RWPE2 (cell line): ENCODE measurements around the gene TM4SF1.
A peak's percentile ranks its signal among the peaks of the same experiment; 100 is the strongest.

ENCODE experiments used
- ATAC-seq: fragments of 200-7000 bp; cut with Tn5 transposase; 3 replicates; pipeline ENCODE4 v1.9.1; 2021; ENCODE audit warnings: low read depth
- DNase-seq: peaks from one replicate; pipeline ENCODE4 v3.0.0-alpha.2; 2020; ENCODE audit warnings: low spot score
- H3K27ac ChIP-seq: fragments of 450-650 bp; 2 replicates; pipeline ENCODE4 v1.5.1; 2017; ENCODE audit warnings: mild to moderate bottlenecking; ENCODE audit not compliant: poor library complexity, severe bottlenecking
- H3K27me3 ChIP-seq: fragments of 250-450 bp; sonication (Bioruptor Pico); 2 replicates; pipeline ENCODE4 v1.5.1; 2021; ENCODE audit warnings: mild to moderate bottlenecking, moderate library complexity; ENCODE audit not compliant: insufficient read depth, poor library complexity, severe bottlenecking
- H3K36me3 ChIP-seq: fragments of 250-450 bp; sonication (Bioruptor Pico); 2 replicates; pipeline ENCODE4 v1.5.1; 2020; ENCODE audit warnings: low read depth, mild to moderate bottlenecking, moderate library complexity
- H3K4me1 ChIP-seq: fragments of 250-450 bp; sonication (Bioruptor Pico); 2 replicates; pipeline ENCODE4 v1.5.1; 2021; ENCODE audit warnings: mild to moderate bottlenecking, moderate library complexity; ENCODE audit not compliant: insufficient read depth, poor library complexity, severe bottlenecking
- H3K4me3 ChIP-seq: fragments of 250-450 bp; sonication (Bioruptor Pico); 2 replicates; pipeline ENCODE4 v1.5.1; 2021; ENCODE audit warnings: mild to moderate bottlenecking, moderate library complexity; ENCODE audit not compliant: severe bottlenecking
- H3K9me3 ChIP-seq: fragments of 250-450 bp; sonication (Bioruptor Pico); 2 replicates; pipeline ENCODE4 v1.5.1; 2021; ENCODE audit warnings: mild to moderate bottlenecking, moderate library complexity; ENCODE audit not compliant: severe bottlenecking
- CTCF ChIP-seq: fragments of 450-650 bp; IDR thresholded peaks from one replicate; pipeline ENCODE4 v1.5.1; 2017; ENCODE audit warnings: mild to moderate bottlenecking, moderate library complexity; ENCODE audit not compliant: poor library complexity, severe bottlenecking

TM4SF1 gene

GRCh38 chr3:149368201-149368673 is 9.2 kb downstream of the TM4SF1 start:
- Histone ChIP-seq H3K9me3 (no peaks in the 10 kb centered on the region), H3K27ac (no peak overlapping the region), H3K4me1 (peaks cover 60% of the 10 kb centered on the region), H3K36me3 (peaks cover 44% of the 10 kb centered on the region), H3K27me3 (no peaks in the 10 kb centered on the region), H3K4me3 (no peak overlapping the region)
- ATAC-seq (no peak), DNase-seq (no peak)
- no peak for TF ChIP-seq CTCF

- Histone ChIP-seq H3K4me1 (peaks cover 50% of the 10 kb centered on the region), H3K27ac (peak overlapping the region; percentile 70), H3K27me3 (no peaks in the 10 kb centered on the region), H3K4me3 (no peak overlapping the region), H3K36me3 (peaks cover 34% of the 10 kb centered on the region), H3K9me3 (no peaks in the 10 kb centered on the region)
- DNase-seq: no peak
- no peak for TF ChIP-seq CTCF
- ATAC-seq: peak; percentile 76
These were observed 10.3 kb downstream of the TM4SF1 start for GRCh38 chr3:149366941-149367840.

- no peak for DNase-seq
- Histone ChIP-seq H3K27me3 (no peaks in the 10 kb centered on the region), H3K4me3 (no peak overlapping the region), H3K36me3 (peaks cover 22% of the 10 kb centered on the region), H3K4me1 (peaks cover 38% of the 10 kb centered on the region), H3K9me3 (no peaks in the 10 kb centered on the region), H3K27ac (peak overlapping the region; percentile 70)
- ATAC-seq: peak; percentile 65
- no peak for TF ChIP-seq CTCF
These were observed 11.4 kb downstream of the TM4SF1 start for GRCh38 chr3:149366031-149366430.

GRCh38 chr3:149364624-149365023 is 12.8 kb downstream of the TM4SF1 start:
- no peak for TF ChIP-seq CTCF
- ATAC-seq (no peak), DNase-seq (no peak)
- Histone ChIP-seq H3K27ac (no peak overlapping the region), H3K27me3 (no peaks in the 10 kb centered on the region), H3K4me1 (peaks cover 26% of the 10 kb centered on the region), H3K9me3 (no peaks in the 10 kb centered on the region), H3K36me3 (peaks cover 8% of the 10 kb centered on the region), H3K4me3 (no peak overlapping the region)

- H3K4me1 ChIP-seq: peaks cover 26% of the 10 kb centered on the region
- DNase-seq (no peak), ATAC-seq (no peak)
- H3K27ac ChIP-seq: no peak overlapping the region
- no peaks in the 10 kb centered on the region for H3K36me3 ChIP-seq
- H3K9me3 ChIP-seq: no peaks in the 10 kb centered on the region
- no peaks in the 10 kb centered on the region for H3K27me3 ChIP-seq
- TF ChIP-seq CTCF: no peak
- H3K4me3 ChIP-seq: no peak overlapping the region
These were observed 14.4 kb downstream of the TM4SF1 start for GRCh38 chr3:149363053-149363452.
